Mesothelial cell of epicardium (in vitro differentiated cells): Measurements from ENCODE around the gene S1PR2. TPM values are rescaled to one million over a fixed set of nuclear protein-coding genes. Genes with fewer than 3 reads are reported as not detected.
"Not testable (repeated sequence)": the region's sequence is repeated elsewhere in the genome, so short reads cannot be mapped to it uniquely, and the experiment has no call there.

ENCODE experiments used
- DNase-seq, 2 experiments: peaks; one replicate each; pipeline ENCODE4 v3.0.0; 2021; ENCODE audit warnings: low spot score in 2 of 2; ENCODE audit not compliant: unreplicated experiment in 2 of 2
- H3K27ac Mint-ChIP-seq: 2 replicates; pipeline ENCODE4 v1.8.0; 2021; ENCODE audit warnings: mixed read lengths
- H3K27me3 Mint-ChIP-seq: 2 replicates; pipeline ENCODE4 v1.8.0; 2021; ENCODE audit warnings: low read depth, mixed read lengths
- H3K36me3 Mint-ChIP-seq: 2 replicates; pipeline ENCODE4 v1.8.0; 2021; ENCODE audit warnings: mixed read lengths
- H3K4me1 Mint-ChIP-seq: 2 replicates; pipeline ENCODE4 v1.8.0; 2021; ENCODE audit warnings: mixed read lengths
- H3K4me3 Mint-ChIP-seq: 2 replicates; pipeline ENCODE4 v1.8.0; 2021; ENCODE audit warnings: mild to moderate bottlenecking, moderate library complexity, mixed read lengths
- H3K9me3 Mint-ChIP-seq: 2 replicates; pipeline ENCODE4 v1.8.0; 2021; ENCODE audit warnings: mixed read lengths
- total RNA-seq: library from RNA; stranded (reverse); gene quantifications from 3 replicates; pipeline ENCODE4 v1.2.1, GENCODE V29; 2021
- TF ChIP-seq, protein P1 (sequence below): fragments of 200-600 bp; sonication (generic); IDR thresholded peaks from one replicate; pipeline ENCODE4 v1.5.0; 2021; ENCODE audit warnings: antibody characterized with exemption; ENCODE audit not compliant: unreplicated experiment

Gene S1PR2
- total RNA-seq, 1 donor from 2014 or later: 34.9 TPM

DNA sequence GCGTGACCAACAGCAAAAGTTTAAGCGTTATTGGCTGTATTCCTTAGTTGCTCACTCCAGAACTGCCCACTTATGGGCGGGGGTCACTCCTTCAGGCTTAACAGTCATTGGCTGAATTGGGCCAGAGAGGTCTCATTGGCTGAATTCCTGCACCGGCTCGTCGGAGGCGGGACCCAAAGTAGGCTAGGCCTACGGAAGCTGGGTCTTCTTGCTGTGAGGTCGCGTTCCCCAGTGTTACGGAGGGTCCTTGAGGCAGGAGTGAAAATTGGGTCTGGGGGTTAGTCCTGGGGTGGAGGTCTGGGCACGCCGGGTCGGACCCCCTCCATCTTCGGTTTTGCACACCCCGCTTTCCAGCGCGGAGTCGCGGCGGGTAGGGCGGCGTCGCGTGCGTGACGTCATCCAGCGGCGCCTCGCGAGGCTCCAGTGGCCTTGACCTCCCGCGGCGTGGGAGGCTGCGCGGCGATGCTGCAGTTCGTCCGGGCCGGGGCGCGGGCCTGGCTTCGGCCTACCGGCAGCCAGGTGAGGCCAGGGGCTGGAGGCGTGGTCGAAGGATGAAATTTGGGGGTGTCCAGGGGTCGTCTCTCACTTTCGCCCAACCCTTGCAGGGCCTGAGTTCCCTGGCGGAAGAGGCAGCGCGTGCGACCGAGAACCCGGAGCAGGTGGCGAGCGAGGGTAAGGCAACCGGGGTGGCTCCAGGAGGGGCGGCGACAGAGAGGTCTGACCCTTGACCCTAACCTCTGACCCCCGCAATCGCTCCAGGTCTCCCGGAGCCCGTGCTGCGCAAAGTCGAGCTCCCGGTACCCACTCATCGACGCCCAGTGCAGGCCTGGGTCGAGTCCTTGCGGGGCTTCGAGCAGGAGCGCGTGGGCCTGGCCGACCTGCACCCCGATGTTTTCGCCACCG lies 20.9 kb upstream of the S1PR2 start, which contains the start of gene MRPL4:
TSS of gene MRPL4 (plus strand) at position 423 of the 903 bp plus-strand sequence. CDS start at position 463, 40 bp downstream.
- Mint-ChIP-seq H3K4me3 (peak within 1 kb of the TSS; percentile 99), H3K9me3 (no peaks in the 10 kb centered on the region), H3K27me3 (no peaks in the 10 kb centered on the region), H3K36me3 (peaks cover 11% of the 10 kb centered on the region), H3K27ac (peak within 1 kb of the TSS; percentile 98), H3K4me1 (peaks cover 10% of the 10 kb centered on the region)
- peak; percentile 90 to 91 for DNase-seq
- TF ChIP-seq, protein P1, sequence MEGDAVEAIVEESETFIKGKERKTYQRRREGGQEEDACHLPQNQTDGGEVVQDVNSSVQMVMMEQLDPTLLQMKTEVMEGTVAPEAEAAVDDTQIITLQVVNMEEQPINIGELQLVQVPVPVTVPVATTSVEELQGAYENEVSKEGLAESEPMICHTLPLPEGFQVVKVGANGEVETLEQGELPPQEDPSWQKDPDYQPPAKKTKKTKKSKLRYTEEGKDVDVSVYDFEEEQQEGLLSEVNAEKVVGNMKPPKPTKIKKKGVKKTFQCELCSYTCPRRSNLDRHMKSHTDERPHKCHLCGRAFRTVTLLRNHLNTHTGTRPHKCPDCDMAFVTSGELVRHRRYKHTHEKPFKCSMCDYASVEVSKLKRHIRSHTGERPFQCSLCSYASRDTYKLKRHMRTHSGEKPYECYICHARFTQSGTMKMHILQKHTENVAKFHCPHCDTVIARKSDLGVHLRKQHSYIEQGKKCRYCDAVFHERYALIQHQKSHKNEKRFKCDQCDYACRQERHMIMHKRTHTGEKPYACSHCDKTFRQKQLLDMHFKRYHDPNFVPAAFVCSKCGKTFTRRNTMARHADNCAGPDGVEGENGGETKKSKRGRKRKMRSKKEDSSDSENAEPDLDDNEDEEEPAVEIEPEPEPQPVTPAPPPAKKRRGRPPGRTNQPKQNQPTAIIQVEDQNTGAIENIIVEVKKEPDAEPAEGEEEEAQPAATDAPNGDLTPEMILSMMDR: no peak

DNA sequence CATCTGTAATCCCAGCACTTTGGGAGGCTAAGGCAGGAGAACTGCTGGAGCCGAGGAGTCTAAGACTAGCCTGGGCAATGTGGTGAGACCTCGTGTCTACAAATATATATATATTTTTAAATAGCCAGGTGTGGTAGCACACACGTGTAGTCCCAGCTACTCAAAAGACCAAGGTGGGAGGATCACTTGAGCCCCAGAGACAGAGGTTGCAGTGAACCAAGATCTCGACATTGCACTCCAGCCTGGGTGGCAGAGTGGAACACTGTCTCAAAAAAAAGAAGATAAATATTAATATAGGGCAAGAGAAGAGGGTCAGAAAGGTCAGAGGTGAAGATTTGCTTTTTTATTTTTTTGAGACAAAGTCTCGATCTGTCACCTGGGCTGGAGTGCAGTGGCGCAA lies 15.4 kb upstream of the S1PR2 start:
- Mint-ChIP-seq H3K9me3 (no peaks in the 10 kb centered on the region), H3K4me3 (no peak overlapping the region), H3K27ac (no peak overlapping the region), H3K36me3 (no peaks in the 10 kb centered on the region), H3K27me3 (no peaks in the 10 kb centered on the region), H3K4me1 (peaks cover under 1% of the 10 kb centered on the region)
- TF ChIP-seq, protein P1: no peak
- DNase-seq: no peak

DNA sequence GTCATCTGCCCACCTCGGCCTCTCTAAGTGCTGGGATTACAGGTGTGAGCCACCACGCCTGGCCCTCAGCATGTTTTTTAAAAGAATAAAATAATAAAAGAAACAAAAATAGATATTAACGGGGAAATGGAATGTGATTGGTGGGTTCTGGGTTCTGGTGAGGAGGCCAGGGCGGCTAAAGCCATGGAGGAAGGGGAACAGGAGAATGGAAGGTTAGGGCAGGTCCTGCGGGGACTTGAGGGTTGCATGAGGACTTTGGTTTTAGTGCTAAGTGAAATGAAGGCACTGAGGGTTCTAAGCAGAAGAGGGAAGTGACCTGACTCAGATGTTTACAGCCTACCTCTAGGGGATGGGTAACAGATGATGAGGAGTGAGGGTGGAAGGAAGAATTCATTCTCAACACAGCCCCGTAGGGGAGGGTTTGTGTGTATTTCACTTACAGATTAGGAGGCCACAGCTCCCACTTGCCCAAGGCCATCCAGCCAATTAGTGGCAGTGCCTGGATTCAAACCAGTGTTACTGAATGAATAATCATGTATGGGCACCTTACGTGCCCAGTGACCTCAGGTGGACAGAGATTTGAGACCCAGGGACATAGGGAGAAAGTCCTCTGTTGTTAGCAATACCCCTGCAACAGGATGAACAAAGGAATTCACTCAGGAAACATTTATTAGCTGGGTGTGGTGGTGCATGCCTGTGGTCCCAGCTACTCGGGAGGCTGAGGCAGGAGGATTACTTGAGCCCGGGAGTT lies 14.2 kb upstream of the S1PR2 start:
- no peak overlapping the region for H3K4me3 Mint-ChIP-seq
- H3K27ac Mint-ChIP-seq: no peak overlapping the region
- H3K9me3 Mint-ChIP-seq: no peaks in the 10 kb centered on the region
- no peaks in the 10 kb centered on the region for H3K4me1 Mint-ChIP-seq
- DNase-seq: no peak
- TF ChIP-seq, protein P1: no peak
- H3K36me3 Mint-ChIP-seq: no peaks in the 10 kb centered on the region
- no peaks in the 10 kb centered on the region for H3K27me3 Mint-ChIP-seq

DNA sequence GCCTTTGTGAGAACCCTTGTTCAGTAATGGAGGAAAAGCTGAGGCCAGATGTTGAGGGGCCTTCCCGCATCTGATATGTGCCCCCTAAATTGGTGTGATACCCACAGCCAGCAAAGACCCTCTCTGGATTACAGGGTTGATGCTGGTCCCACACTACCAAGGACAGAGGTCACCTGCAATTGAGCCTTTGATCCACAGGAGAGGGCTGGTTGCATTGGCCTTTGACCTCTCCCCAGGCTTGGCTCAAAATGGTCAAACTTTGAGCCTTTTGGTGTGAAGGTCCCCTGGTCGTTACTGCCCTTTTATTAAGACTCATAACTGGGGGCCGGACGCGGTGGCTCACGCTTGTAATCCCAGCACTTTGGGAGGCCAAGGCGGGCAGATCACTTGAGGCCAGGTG lies 12.5 kb upstream of the S1PR2 start:
- Mint-ChIP-seq H3K4me1 (no peaks in the 10 kb centered on the region), H3K27me3 (no peaks in the 10 kb centered on the region), H3K9me3 (no peaks in the 10 kb centered on the region), H3K36me3 (no peaks in the 10 kb centered on the region), H3K27ac (no peak overlapping the region), H3K4me3 (no peak overlapping the region)
- DNase-seq: no peak
- TF ChIP-seq, protein P1: no peak

DNA sequence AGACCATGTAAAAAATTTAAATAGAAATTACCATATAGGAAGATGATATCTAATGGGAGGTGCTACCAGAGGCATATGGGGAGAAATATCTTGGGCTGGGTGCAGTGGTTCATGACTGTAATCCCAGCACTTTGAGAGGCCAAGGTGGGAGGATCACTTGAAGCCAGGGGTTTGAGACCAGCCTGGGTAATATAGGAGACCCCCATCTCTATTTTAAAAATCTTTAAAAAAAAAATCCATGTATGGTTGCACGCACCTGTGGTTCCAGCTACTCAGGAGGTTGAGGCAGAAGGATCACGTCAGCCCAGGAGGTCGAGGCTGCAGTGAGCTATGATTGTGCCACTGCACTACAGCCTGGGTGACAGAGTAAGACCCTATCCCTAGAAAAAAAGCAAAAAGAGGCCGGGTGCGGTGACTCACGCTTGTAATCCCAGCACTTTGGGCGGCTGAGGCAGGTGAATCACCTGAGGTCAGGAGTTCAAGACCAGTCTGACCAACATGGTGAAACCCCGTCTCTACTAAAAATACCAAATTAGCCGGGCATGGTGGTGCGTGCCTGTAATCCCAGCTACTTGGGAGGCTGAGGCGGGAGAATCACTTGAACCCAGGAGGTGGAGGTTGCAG lies 10.8 kb upstream of the S1PR2 start:
- not testable (repeated sequence) for H3K4me1 Mint-ChIP-seq, H3K36me3 Mint-ChIP-seq, DNase-seq, H3K4me3 Mint-ChIP-seq, H3K9me3 Mint-ChIP-seq, H3K27me3 Mint-ChIP-seq, H3K27ac Mint-ChIP-seq
